SU-DHL-6 (cell line): ENCODE measurements around the gene EXD3.
"Not testable (repeated sequence)": the region's sequence is repeated elsewhere in the genome, so short reads cannot be mapped to it uniquely, and the experiment has no call there.

Experiments used
- H2AFZ ChIP-seq: fragments of 200-600 bp; sonication (generic); 2 replicates; pipeline ENCODE4 v1.6.1; 2014; ENCODE audit warnings: low read depth, mild to moderate bottlenecking, moderate library complexity, mixed read lengths, antibody characterized with exemption, low read length; ENCODE audit not compliant: severe bottlenecking
- H3F3A ChIP-seq: fragments of 200-600 bp; shearing (Covaris generic); 2 replicates; pipeline ENCODE4 v1.6.0; 2016; ENCODE audit warnings: antibody characterized with exemption, mild to moderate bottlenecking; ENCODE audit not compliant: insufficient read depth
- H3K27ac ChIP-seq: fragments of 200-600 bp; sonication (generic); 2 replicates; pipeline ENCODE4 v1.5.1; 2016; ENCODE audit warnings: low read depth, mild to moderate bottlenecking, low read length, moderate library complexity, mixed read lengths
- H3K27me3 ChIP-seq: fragments of 200-600 bp; sonication (generic), shearing (Covaris generic); 2 replicates; pipeline ENCODE4 v1.6.0; 2014; ENCODE audit warnings: mild to moderate bottlenecking, low read length
- H3K36me3 ChIP-seq: fragments of 200-600 bp; sonication (generic); 2 replicates; pipeline ENCODE4 v1.6.1; 2014; ENCODE audit warnings: mild to moderate bottlenecking, low read length, mixed read lengths
- H3K4me2 ChIP-seq: fragments of 300-600, 200-600 bp; shearing (Covaris generic), sonication (generic); 2 replicates; pipeline ENCODE4 v1.6.0; 2014; ENCODE audit warnings: low read length, low read depth, mild to moderate bottlenecking; ENCODE audit not compliant: poor library complexity, severe bottlenecking
- H3K4me3 ChIP-seq: fragments of 200-600 bp; sonication (generic); 2 replicates; pipeline ENCODE4 v1.5.1; 2014; ENCODE audit warnings: antibody characterized with exemption, low read length, mild to moderate bottlenecking, mixed read lengths; ENCODE audit not compliant: insufficient read depth, poor library complexity, severe bottlenecking
- H3K79me2 ChIP-seq: fragments of 200-600 bp; sonication (generic); 2 replicates; pipeline ENCODE4 v1.6.1; 2014; ENCODE audit warnings: mild to moderate bottlenecking, low read length, moderate library complexity; ENCODE audit not compliant: insufficient read depth
- H3K9ac ChIP-seq: fragments of 200-600 bp; sonication (generic); 2 replicates; pipeline ENCODE4 v1.7.0; 2014; ENCODE audit warnings: mild to moderate bottlenecking, low read length
- H3K9me2 ChIP-seq: fragments of 200-600 bp; sonication (generic); replicated peaks from 2 replicates; pipeline ENCODE4 v1.6.1; 2014; ENCODE audit warnings: low read length; ENCODE audit not compliant: insufficient read depth
- H3K9me3 ChIP-seq: fragments of 200-600 bp; sonication (generic); 2 replicates; pipeline ENCODE4 v1.6.1; 2014; ENCODE audit warnings: low read length, mixed read lengths; ENCODE audit not compliant: insufficient read depth
- H4K20me1 ChIP-seq: fragments of 200-600 bp; sonication (generic); 2 replicates; pipeline ENCODE4 v1.6.1; 2014; ENCODE audit warnings: low read depth, mild to moderate bottlenecking, antibody characterized with exemption, low read length, moderate library complexity, mixed read lengths
- EZH2phosphoT487 ChIP-seq: fragments of 200-600 bp; sonication (generic), shearing (Covaris generic); conservative IDR thresholded peaks from 2 replicates; pipeline ENCODE4 v1.6.1; 2018; ENCODE audit warnings: mild to moderate bottlenecking, antibody characterized with exemption, low read length, moderate library complexity, mixed read lengths
- TF ChIP-seq, protein P1 (sequence below): fragments of 200-600 bp; sonication (generic); IDR thresholded peaks from one replicate; pipeline ENCODE4 v1.5.1; 2017; ENCODE audit warnings: antibody characterized with exemption, mild to moderate bottlenecking, low read length, moderate library complexity; ENCODE audit not compliant: insufficient read depth, poor library complexity, severe bottlenecking

The EXD3 gene

DNA sequence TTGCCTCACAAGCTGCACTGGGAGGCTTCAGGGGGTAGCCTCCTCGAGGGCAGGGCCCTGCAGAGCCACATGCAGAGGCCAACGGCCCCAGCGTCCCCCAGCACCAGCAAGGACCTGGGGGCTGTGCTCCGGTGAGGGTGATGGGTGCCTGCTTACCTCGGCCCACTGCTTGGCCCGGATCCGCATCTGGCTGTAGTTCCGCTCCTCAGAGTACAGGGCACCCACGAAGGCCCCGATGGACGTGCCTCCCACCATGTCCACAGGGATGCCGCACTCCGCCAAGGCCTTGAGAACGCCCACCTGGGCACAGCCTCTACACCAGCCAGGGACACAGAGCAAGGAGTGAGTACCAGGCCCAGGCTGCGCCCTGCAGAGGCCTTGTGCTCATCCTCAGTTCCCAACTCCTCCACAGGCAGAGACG lies 44.2 kb upstream of the EXD3 start:
- H3K9ac ChIP-seq: no peak overlapping the region
- no peaks in the 10 kb centered on the region; the same call in 1 of the 2 replicates for H3F3A ChIP-seq
- H3K4me3 ChIP-seq: no peak overlapping the region
- no peak for TF ChIP-seq EZH2phosphoT487
- TF ChIP-seq, protein P1, sequence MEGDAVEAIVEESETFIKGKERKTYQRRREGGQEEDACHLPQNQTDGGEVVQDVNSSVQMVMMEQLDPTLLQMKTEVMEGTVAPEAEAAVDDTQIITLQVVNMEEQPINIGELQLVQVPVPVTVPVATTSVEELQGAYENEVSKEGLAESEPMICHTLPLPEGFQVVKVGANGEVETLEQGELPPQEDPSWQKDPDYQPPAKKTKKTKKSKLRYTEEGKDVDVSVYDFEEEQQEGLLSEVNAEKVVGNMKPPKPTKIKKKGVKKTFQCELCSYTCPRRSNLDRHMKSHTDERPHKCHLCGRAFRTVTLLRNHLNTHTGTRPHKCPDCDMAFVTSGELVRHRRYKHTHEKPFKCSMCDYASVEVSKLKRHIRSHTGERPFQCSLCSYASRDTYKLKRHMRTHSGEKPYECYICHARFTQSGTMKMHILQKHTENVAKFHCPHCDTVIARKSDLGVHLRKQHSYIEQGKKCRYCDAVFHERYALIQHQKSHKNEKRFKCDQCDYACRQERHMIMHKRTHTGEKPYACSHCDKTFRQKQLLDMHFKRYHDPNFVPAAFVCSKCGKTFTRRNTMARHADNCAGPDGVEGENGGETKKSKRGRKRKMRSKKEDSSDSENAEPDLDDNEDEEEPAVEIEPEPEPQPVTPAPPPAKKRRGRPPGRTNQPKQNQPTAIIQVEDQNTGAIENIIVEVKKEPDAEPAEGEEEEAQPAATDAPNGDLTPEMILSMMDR: no peak
- no peaks in the 10 kb centered on the region for H3K36me3 ChIP-seq
- H3K4me2 ChIP-seq: no peak overlapping the region
- no peaks in the 10 kb centered on the region for H3K9me3 ChIP-seq
- no peaks in the 10 kb centered on the region for H4K20me1 ChIP-seq
- no peaks in the 10 kb centered on the region for H3K27me3 ChIP-seq
- no peak overlapping the region for H2AFZ ChIP-seq
- H3K9me2 ChIP-seq: no peaks in the 10 kb centered on the region
- H3K79me2 ChIP-seq: no peaks in the 10 kb centered on the region
- no peak overlapping the region for H3K27ac ChIP-seq

DNA sequence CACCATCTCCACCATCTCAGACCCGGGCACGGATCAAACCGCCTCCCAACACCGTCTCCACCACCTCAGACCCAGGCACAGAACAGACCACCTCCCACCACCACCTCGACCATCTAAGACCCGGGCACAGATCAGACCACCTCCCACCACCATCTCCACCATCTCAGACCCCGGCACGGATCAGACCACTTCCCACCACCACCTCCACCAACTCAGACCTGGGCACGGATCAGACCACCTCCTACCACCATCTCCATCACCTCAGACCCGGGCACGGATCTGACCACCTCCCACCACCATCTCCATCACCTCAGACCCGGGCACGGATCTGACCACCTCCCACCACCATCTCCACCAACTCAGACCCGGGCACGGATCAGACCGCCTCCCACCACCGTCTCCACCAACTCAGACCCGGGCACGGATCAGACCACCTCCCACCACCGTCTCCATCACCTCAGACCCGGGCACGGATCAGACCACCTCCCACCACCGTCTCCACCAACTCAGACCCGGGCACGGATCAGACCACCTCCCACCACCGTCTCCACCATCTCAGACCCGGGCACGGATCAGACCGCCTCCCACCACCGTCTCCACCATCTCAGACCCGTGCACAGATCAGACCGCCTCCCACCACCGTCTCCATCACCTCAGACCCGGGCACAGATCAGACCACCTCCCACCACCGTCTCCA lies 43.6 kb upstream of the EXD3 start:
- not testable (repeated sequence) for H2AFZ ChIP-seq, H4K20me1 ChIP-seq, H3K27ac ChIP-seq, H3K9ac ChIP-seq, H3F3A ChIP-seq, H3K4me2 ChIP-seq, H3K27me3 ChIP-seq, H3K9me2 ChIP-seq, H3K9me3 ChIP-seq, H3K79me2 ChIP-seq, H3K36me3 ChIP-seq, H3K4me3 ChIP-seq

DNA sequence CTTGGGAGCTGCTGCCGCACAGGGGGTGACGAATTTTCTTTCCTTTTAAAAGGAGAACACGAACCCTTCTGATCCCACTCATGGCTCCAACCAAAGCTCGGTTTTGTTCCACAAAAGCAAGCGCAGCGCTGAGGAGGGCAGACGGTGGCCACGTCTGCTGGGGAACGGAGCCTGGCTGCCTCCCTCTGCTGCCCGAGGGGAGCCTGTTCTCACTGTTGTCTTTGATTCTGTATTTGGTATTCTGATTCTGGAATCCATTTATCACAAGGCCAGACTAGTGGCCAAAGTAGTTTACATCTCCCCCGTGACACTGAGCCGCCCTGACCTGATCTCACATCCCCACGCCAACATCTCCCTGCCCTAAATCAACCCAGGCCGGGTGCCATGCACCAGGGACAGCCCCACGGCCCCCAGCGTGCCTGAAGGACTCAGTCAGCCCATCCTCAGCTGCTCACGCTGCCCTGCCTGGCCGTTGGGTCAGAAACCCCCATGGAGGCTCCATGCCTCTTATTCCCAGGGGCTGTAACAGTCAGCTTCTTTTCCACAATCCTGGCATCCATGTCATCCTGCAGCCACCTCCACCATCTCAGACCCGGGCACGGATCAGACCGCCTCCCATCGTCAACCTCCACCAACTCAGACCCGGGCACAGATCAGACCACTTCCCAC lies 42.9 kb upstream of the EXD3 start:
- H3K79me2 ChIP-seq: no peaks in the 10 kb centered on the region
- H3K4me3 ChIP-seq: no peak overlapping the region
- TF ChIP-seq, protein P1: no peak
- no peak for TF ChIP-seq EZH2phosphoT487
- no peaks in the 10 kb centered on the region for H3K36me3 ChIP-seq
- H3K9ac ChIP-seq: no peak overlapping the region
- no peak overlapping the region for H3K4me2 ChIP-seq
- H3K27ac ChIP-seq: no peak overlapping the region
- H2AFZ ChIP-seq: no peak overlapping the region
- H4K20me1 ChIP-seq: no peaks in the 10 kb centered on the region
- H3K27me3 ChIP-seq: no peaks in the 10 kb centered on the region
- H3F3A ChIP-seq: no peaks in the 10 kb centered on the region; the same call in 1 of the 2 replicates
- no peaks in the 10 kb centered on the region for H3K9me3 ChIP-seq
- H3K9me2 ChIP-seq: no peaks in the 10 kb centered on the region
